Measurements from ENCODE around the gene DHCR7. TPM values are rescaled to one million over a fixed set of nuclear protein-coding genes. Genes with fewer than 3 reads are reported as not detected.
A peak's percentile ranks its signal among the peaks of the same experiment; 100 is the strongest.
"Not testable (repeated sequence)": the region's sequence is repeated elsewhere in the genome, so short reads cannot be mapped to it uniquely, and the experiment has no call there.

Gene DHCR7
- total RNA-seq, 6 donors from 2014 or later, result 5.2 to 96.1 (median 66.4) TPM

- Histone ChIP-seq H3K27ac (no peak overlapping the region), H3K36me3 (no peaks in the 10 kb centered on the region), H3K27me3 (no peaks in the 10 kb centered on the region), H3K9me3 (no peaks in the 10 kb centered on the region), H3K4me3 (no peak overlapping the region), H3K4me1 (no peaks in the 10 kb centered on the region)
- 63% methylated on average over 7 of the region's 7 CpGs for WGBS, 2 donors
- DNase-seq (no peak), ATAC-seq (ENCODE audit: low FRiP score in 2 of 2) (no peak)
- TF ChIP-seq EP300 (IDR thresholded peaks at IDR 0.05) (no peak), POLR2AphosphoS5 (IDR thresholded peaks at IDR 0.05) (no peak), CTCF (IDR thresholded peaks at IDR 0.05) (no peak), POLR2A (IDR thresholded peaks at IDR 0.05) (no peak)
Observed at GRCh38 chr11:71423181-71423790, 24.9 kb downstream of the DHCR7 start.

- ATAC-seq (ENCODE audit: low FRiP score in 2 of 2); H3K36me3 ChIP-seq; H3K27ac ChIP-seq; H3K4me3 ChIP-seq; H3K27me3 ChIP-seq; H3K4me1 ChIP-seq; H3K9me3 ChIP-seq; DNase-seq: not testable (repeated sequence)
- WGBS, 2 donors, result 91 to 93% methylated on average over 3 of the region's 3 CpGs
Observed at GRCh38 chr11:71422318-71422717, 25.9 kb downstream of the DHCR7 start.

GRCh38 chr11:71421392-71421950, 26.7 kb downstream of the DHCR7 start:
- 69 to 78% methylated on average over 12 of the region's 12 CpGs for WGBS, 2 donors
- H3K4me3 ChIP-seq, result no peak overlapping the region
- H3K27ac ChIP-seq, result no peak overlapping the region
- no peak for TF ChIP-seq POLR2A (IDR thresholded peaks at IDR 0.05)
- TF ChIP-seq POLR2AphosphoS5 (IDR thresholded peaks at IDR 0.05), result no peak
- no peak for TF ChIP-seq CTCF (IDR thresholded peaks at IDR 0.05)
- TF ChIP-seq EP300 (IDR thresholded peaks at IDR 0.05), result no peak
- no peaks in the 10 kb centered on the region for H3K27me3 ChIP-seq
- H3K36me3 ChIP-seq, result no peaks in the 10 kb centered on the region
- no peaks in the 10 kb centered on the region for H3K9me3 ChIP-seq
- no peaks in the 10 kb centered on the region for H3K4me1 ChIP-seq
- DNase-seq, result no peak
- ATAC-seq (ENCODE audit: low FRiP score in 2 of 2), result no peak

GRCh38 chr11:71420455-71421241, 27.5 kb downstream of the DHCR7 start:
- peak in 1 of 2 donors; percentile 61 for DNase-seq
- 63 to 67% methylated on average over 15 to 16 of the region's 16 CpGs for WGBS, 2 donors

More at GRCh38 chr11:71420455-71421241, 27.5 kb downstream of the DHCR7 start:
- H3K4me3 ChIP-seq, result no peak overlapping the region
- no peaks in the 10 kb centered on the region for H3K36me3 ChIP-seq
- H3K4me1 ChIP-seq, result no peaks in the 10 kb centered on the region
- peak; percentile 54 to 60 for ATAC-seq (ENCODE audit: low FRiP score in 2 of 2)
- no peaks in the 10 kb centered on the region for H3K9me3 ChIP-seq
- no peak overlapping the region for H3K27ac ChIP-seq
- TF ChIP-seq POLR2A (IDR thresholded peaks at IDR 0.05) (no peak), EP300 (IDR thresholded peaks at IDR 0.05) (no peak), POLR2AphosphoS5 (IDR thresholded peaks at IDR 0.05) (no peak), CTCF (IDR thresholded peaks at IDR 0.05) (peak; percentile 41 to 75 (median 62))
- H3K27me3 ChIP-seq, result no peaks in the 10 kb centered on the region

Data from upper lobe of left lung (tissue), 6 donors.